ENCODE measurements around the gene SLC2A13.

DNA sequence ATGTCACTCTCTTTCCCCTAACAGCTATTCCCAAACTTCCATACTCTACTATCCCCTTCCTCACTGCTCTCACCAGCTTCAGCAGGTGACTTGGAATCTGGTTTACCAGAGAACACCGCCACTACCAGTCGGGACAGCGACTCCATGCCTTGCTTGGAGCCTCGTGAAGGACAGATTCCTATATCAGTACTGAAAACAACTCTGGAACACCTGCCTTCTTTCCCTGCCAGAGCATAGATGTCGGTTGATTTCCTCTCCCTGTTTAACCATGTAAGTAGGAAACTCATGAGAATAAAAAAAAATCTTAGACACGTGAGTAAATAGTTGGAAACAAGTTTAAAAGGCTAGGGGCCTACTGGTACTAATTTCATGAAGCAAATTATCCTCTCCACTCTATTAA is 266.8 kb downstream of the SLC2A13 start:
- no peak for TF ChIP-seq POLR2A (IDR thresholded peaks at IDR 0.05)
- TF ChIP-seq CTCF (IDR thresholded peaks at IDR 0.05) = no peak

Data from testis (tissue), 2 donors.